GM18519 (cell line): Measurements from ENCODE around the gene MAD1L1.
"Not testable (repeated sequence)": the region's sequence is repeated elsewhere in the genome, so short reads cannot be mapped to it uniquely, and the experiment has no call there.

Experiments used
- ATAC-seq: cut with Tn5 transposase; IDR thresholded peaks from one replicate; pipeline ENCODE4 v1.9.1; 2021; ENCODE audit warnings: mild to moderate bottlenecking, moderate library complexity; ENCODE audit not compliant: unreplicated experiment, low FRiP score

The MAD1L1 gene

DNA sequence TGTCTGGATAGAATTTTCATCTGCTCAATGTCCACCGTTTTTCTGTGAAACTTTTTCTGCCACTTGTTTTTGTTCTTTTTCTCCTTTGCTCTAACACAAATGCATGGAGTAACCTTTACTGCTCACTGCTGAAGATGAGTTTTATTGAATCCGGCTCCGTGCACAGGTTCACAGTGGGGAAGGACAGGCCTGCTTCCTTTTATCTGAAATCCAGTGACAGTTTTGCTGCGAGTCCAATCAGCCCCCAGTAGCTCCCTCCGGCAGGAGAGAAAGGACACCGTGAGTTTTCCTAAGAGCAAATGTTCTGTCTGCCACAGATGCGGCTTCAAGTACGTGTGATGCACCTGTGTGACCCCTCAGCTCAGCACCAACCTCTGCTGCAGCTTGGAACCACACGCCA lies 246.8 kb downstream of the MAD1L1 start:
- no peak for ATAC-seq

DNA sequence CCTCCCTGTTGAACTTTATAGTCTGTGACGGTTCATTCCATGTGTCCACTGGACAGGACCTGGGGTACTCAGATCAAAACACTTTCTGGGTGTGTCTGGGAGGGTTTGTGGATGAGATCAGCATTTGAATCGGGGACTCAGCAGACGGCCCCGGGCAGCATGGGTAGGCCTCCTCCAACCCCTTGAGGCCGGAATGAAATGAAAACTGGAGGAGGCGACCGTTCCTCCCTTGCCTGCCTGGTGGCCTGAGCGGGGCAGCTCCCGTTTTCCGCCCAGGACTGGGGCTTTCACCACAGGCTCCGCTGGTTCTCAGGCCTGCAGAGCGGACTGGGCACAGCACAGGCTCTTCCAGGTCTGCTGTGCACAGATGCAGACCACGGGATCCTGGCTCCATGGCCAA lies 247.7 kb downstream of the MAD1L1 start:
- ATAC-seq: no peak

DNA sequence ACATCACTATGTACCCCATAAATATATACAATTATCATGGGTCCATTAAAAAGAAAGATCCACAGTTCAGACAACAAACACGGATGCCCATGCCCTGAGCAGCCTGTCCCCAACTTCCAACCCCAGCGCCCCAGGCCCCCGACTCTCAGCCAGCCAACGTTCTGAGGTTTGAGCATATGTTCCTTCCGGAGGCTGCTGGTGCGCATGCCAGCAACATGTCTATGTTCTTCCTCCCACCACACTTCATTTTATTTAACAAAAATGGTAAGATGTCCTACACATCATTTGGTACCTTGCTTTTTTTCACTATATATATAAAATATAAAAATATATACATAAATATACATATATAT lies 250.9 kb downstream of the MAD1L1 start:
- no peak for ATAC-seq

DNA sequence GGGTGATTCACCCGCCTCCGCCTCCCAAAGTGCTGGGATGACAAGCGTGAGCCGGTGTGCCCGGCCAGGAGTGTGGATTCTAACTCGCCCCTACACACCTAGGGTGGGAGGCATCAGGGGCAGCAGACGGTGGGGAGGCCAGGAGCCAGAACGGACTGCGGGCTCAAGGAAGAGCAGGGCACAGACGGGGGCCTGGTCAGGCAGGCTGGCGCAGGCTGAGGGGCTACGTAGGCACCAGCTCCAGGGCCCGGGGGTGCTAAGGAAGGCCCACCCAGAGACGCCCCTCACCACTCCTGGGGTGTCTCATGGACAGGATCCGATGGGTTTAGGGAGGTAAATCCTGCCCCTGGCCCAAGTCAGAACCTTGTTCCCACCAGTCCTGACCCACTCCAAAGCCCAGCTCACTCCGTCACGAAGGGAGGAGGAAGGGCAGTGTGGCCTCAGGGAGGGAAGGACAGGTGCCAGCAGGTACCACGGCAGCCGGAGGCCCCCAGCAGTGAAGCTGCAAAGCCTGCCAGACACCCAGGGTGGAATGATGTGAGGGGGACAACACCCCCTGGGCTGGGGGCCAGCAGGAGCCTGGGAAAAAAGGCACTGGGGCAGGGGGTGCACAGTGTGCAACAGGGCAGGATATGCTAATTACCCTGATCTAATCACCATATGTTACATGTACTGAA lies 251.4 kb downstream of the MAD1L1 start:
- ATAC-seq: no peak

DNA sequence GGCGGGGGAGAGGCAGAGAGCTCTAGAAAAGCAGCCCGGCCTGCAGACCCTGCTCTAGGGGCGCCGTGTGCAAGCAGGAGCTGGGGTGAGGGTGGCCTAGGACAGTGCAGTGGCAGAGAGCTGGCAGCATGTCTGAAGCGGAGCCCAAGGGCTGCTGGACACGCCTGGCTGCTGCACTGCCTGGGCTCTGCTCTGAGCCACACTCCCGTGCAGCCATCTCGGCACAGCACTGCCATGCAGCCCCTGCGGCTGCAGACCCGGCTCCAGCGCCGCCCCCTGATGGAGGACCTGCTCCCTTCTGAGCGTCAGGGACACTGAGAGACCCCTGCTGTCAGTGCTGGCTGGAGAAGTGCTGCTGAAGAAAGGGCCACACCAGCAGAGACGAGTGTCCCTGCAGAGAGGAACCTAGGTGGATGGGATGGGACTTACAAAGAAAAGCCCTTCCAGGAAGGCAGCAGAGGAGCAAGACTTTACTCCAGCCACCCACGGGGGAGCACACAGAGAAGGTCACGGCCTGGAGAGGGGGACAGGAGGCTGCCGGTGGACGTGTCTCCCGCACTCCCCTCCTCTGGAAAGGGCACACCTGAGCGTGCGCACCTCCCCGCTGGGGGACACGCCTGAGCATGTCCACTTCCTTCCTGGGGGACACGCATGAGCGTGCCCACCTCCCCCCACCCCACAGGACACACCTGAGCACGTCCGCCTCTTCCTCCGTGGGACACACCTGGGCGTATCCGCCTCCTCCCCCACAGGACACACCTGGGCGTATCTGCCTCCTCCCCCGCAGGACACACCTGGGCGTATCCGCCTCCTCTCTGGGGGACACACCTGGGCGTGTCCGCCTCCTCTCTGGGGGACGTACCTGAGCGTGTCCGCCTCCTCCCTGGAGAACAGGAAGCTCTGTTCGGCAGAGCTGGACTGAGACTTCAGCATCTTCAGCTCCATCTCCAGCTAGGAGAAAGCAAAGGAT lies 252.9 kb downstream of the MAD1L1 start:
- no peak for ATAC-seq

DNA sequence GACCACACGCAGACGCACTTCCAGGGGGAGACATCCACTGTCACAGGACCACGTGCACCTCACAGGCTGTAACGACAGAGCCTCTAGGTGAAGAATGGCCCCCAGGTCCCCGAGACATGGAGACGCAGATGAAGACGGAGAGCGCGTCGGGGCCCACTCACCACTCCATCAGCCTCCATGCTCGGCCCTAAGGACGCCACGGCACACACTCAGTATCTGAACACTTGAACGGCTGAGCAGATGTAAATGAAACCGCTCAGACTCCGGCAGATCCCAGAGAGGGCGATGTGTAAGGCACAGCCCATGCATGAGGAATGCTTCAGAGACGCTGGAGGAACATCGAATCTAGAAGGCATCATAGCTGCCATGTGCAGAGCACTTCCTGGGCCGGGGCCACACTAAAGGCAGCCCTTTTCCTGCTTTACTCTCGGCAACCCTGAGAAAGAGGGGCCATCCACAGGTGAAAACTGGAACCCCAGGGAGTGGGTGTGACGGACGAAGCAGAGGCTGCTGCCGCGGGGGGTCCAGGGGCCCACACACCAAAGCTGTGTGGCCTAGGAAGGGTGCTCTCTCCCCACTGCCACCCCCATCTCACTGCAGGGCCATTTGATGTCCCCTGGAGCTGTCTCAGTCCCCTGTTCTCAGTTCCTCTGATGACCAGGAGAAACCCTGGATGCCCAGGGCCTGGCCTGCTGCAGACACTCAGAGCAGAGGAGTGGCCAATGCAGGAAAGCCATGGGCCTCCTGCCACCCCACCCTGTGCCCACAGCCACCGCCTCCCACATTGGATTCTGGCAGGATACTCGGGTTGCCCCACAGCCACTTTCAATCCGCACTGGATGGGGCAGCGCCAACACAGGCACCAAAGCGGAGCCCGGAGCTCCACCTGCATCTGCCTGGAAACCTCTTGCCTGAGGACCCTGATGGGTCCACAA lies 253.8 kb downstream of the MAD1L1 start:
- no peak for ATAC-seq

DNA sequence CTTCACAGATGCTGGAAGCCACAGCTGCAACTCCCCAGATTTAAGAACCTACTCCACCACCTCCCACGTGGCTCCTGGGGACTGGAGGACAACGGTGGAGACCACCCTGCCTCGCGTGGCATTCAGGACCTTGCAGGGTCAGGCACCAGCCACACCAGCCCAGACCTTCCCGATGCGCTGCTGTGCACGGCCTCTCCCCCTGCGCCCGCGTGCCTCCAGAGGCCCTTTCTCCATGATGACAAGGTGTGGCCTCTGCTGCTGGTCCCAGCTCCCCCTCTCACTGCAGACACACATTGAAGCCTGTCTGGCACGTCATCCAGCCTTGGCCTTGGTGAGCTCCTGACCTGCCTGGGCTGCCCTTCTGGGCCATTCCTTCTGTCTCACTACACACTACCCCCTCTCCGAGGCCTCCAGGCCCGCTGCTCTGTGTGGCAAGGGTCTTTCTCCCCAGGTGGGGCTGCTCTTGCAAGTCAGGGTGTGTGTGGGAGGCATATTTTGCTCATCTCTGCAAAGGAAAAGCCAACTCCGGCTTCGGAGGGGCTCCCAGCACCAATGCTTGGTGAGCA lies 254.8 kb downstream of the MAD1L1 start:
- ATAC-seq: no peak

DNA sequence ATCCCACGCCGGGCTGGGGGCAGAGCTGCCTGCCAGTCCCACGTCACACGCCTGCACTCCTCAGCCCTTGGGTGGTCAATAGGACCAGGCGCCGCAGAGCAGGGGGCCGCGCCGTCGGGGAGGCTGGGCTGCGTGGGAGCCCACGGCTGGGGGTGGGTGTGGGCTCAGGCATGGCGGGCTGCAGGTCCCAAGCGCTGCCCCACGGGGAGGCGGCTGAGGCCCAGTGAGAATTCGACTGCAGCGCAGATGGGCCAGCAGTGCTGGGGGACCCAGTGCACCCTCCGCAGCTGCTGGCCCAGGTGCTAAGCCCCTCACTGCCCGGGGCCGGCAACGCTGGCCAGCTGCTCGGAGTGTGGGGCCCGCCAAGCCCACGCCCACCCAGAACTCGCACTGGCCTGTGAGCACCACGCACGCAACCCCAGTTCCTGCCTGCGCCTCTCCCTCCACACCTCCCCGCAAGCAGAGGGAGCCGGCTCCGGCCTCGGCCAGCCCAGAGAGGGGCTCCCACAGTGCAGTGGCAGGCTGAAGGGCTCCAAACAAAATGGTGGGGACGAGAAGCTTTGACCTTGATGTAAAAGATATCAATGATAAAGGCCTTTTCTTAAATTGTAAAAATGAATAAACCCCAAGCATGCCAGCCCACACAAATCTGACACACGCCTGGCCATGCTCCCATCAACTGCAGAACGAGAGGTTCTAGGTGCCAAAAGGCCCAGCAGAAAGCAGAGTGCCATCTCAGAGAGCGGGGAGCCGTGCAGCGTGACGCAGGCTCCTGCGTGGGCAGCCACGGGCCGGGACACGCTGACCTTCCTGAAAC lies 255.5 kb downstream of the MAD1L1 start:
- ATAC-seq: no peak

DNA sequence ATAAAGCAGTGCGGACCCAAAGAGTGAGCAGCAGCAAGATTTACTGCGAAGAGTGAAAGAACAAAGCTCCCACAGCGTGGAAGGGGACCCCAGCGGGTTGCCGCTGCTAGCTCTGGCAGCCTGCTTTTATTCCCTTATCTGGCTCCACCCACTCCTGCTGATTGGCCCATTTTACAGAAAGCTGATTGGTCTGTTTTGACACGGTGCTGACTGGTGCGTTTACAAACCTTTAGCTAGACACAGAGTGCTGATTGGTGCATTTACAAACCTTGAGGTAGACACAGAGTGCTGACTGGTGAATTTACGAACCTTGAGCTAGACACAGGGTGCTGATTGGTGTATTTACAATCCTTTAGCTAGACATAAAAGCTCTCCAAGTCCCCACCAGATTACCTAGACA lies 256.2 kb downstream of the MAD1L1 start:
- ATAC-seq: not testable (repeated sequence)

DNA sequence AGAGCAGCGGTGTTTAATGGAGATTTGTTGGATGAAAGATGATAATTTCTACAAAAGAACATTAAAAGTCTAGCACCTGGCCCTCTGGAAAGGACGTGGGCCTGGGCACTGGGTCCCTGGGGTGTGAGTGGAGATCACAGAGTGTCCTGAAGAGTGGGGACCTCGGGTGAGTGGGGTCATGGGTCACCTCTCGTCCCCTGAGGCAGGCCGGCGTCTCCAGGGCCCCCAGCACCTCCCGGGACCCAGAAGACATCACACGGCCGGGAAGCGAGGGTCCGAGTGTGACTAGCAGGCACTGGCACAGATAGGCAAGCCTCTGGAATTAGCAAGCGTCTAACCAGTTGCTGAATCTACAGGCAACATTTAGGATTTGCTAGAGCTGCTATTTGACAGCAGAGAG lies 257.2 kb downstream of the MAD1L1 start:
- no peak for ATAC-seq

DNA sequence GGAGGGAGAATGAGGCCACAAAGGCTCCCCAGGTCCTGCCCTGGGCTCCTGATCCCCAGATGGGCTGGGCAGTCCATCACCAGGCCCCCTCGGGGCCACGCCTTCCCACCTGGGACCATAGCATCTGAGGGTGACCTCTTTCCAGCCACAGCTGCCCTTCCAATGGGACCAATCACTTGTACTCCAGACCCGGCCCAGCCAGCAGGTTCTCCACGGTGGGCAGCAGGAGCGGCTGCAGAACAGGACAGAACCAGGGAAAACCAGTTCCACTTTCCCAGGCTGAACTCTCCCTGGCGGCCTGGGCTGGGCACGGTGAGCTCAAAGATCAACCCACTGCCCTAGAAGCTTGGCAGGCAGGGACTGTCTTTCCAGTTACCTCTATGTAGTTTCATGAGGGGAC lies 257.6 kb downstream of the MAD1L1 start:
- no peak for ATAC-seq

DNA sequence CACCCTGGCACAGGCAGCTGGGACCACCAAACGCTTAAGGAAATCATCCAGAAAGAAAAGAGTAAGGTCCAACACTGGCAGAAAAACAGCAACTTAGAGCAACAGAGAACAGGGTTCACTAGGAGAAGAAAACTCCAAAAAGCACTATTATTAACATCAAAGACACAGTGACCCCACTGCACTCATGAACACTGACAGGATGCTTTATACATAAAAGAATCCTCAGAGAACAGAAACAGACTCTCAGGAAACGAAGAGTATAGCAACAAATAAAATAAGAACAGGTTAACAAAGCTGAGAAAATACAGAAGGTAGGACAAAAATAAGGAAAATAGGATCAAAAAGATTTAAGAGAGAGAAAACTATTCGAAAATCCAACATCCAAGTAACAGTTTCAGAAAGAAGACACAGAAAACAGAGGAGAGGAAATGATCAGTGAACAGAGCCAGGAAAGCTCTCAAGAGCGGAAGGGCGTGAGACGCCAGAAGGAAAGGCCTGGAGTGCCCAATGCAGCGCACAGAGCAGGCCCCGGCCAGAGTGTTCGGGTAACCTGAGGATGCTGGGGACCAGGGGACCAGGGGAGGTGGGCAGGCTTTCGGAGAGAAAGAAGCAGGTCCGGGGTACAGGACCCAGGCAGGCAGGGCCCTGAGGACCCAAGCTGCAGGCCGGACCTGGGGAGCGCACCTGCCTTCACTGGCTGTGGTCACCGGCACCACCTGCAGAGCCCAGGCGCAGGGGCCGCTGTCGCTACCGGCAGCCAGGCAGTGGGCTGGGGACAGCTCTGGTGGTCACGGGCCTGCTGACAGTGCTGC lies 258.2 kb downstream of the MAD1L1 start:
- ATAC-seq: no peak

DNA sequence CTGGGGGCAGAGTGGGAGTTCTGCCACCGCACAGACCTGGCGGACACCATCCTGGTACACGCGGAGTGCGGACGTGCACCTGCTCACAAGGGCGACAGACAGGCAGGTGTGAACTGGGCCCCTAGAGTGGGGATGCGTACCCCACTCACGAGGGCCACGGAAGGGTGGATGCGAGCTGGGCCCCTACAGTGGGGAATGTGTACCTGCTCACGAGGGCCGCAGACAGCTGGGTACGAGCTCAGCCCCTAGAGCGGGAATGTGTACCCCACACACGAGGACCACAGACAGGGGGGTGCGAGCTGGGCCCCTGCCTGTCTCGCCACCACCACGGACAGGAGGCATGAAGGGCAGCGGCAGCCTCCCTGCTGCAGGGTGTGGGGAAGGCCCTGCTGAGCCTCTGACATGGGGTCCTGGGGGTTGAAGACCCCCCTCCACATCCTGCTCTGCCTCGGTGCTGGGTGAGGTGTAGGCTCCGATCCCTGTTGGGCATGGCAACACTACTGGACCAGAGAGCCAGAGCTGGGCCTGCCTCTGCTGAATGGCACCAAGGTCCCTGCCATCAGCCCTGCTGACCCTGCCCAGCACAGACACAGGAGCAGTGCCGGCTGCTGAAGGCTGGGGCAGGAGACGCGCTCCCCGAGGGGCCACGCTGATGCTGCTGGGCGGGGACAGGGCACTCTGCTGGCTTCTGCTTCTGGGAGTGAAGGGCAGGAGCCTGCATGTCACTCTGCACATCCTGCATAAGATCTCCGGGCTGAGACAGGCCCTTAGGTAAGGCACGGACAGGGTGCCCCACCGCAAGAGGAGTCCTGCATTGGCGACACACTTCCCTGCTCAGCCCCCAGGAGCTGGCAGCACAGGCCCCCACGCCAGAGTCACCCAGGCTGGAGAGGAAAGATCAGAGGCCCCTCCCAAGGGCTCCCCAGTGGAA lies 259.2 kb downstream of the MAD1L1 start:
- ATAC-seq: no peak

DNA sequence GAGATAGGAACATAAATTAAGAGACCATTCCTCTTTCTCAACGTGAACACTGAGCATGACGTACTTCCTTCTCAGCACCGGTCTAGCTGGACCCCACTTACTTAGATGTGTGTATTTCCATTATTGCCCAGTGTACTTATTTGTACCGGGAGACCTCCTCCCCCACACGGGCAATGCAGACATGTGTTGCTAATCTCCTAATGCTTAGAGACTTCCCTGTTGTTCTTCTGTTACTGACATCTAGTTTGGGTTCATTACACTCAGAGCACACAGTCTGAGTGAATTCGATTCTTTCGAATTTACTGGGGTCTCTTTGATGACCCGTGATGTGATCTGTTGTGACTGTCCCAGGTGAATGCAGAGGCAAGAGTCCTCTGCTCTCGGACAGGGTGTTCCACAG lies 260.0 kb downstream of the MAD1L1 start:
- ATAC-seq: no peak

DNA sequence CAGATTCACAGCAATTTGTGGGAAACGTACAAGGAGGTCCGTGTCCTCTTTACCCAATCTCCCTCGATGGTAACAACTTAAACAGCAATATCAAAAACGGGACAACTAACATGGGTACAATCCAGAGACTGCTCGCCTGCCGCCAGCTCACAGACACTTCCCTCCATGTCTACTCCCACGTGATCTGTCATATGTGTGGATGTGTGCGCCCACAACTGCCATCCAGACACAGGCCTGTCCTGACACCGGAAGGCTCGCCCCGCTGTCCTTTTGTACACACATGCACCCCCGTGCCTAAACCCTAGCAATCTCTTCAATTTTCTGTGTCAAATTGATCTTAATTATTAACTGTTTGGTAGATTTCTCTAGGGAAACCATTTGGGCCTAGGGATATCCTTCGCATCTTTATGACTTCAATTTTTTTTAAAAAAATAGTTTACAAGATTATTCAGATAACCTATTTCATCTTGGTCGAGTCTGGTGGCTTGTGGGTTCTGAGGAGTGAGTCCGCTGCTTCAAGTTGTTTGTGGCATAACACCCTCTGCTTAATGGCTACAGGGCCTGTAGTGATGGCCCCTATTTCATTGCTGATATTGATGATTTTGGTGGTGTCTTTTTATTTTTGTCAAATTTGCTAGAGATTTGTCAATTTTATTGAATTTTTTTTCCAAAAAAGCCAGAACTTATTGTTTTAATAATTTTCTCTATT lies 260.6 kb downstream of the MAD1L1 start:
- no peak for ATAC-seq

DNA sequence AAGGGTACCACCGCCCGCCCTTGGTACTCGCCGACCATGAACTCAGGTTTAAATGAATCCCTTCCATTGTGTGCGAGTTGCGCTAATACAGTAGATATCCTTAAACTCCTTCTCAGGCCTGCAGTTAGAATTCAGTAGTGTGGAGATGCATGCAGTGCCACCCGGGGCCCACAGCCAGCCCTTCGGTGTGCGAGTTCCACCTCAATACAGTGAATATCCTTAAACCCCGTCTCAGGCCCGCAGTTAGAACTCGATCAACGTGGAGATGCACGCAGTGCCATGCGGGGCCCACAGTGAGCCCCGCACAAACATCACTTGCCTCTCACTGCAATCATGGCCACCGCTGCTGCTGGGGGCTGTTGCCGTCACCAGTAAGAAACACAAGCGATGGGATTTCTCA lies 261.9 kb downstream of the MAD1L1 start:
- ATAC-seq: no peak

DNA sequence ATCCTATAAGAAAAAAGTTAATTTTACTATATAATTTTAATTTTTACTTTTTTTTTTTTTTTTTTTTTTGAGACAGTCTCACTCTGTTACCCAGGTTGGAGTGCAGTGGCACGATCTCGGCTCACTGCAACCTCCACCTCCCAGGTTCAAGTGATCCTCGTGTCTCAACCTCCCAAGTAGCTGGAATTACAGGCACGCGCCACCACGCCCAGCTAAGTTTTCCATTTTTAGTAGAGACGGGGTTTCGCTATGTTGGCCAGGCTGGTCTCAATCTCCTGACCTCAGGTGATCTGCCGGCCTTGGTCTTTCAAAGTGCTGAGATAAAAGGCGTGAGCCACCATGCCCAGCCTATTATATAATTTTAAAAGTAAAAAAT lies 262.5 kb downstream of the MAD1L1 start:
- ATAC-seq: not testable (repeated sequence)
